ENCODE data around the gene CAPN9.

CAPN9 gene

DNA sequence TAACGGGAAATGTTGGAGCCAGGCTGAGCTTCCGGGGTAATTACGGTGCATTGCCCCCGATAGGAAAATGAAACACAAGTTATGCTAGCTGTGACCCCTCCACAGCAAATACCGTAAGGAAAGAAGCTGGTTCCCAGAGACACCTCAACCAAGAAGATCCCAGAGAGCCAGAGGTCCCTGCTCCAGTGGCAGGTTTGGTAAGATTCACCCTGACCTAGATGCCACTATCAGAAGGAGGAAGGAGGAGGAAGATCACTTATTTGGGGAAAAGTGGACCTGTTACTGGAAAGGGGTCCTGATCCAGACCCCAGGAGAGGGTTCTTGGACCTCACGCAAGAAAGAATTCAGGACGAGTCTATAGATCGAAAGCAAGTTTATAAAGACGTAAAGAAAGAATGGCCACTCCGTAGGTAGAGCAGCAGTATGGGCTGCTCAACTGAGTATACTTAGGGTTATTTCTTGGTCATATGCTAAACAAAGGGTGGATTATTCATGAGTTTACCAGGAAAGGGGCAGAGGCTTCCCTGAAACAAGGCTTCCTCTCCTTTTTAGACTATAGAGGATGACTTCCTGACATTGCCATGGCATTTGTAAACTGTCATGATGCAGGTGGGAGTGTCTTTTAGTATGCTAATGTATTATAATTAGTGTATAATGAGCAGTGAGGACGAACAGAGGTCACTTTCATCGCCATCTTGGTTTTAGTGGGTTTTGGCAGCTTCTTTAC lies 7.5 kb upstream of the CAPN9 start:
- DNase-seq (ENCODE audit: low read depth, low spot score): no peak

DNA sequence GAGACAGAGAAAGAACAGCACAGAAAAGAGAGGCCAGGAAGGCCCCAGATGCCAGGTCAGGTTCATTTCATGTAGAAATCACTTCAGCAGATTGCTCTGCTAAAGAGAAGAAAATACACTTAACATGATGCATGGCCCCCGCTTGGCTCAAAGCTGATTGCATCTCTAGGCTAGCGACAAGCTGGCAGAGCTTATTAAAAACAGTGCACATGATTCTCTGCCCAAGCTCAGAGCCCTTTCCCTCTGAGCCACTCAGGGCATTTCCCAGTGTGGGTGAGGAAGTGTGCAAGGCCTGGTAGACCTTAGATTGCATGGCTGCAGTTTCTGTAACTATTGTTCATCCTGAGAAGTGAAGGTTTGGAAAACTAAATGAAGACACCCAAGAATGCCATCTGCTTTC lies 3.3 kb upstream of the CAPN9 start:
- no peak overlapping the region for H3K4me3 ChIP-seq (ENCODE audit: low read length)
- no peak for DNase-seq (ENCODE audit: low read depth, low spot score)

More for the DNA sequence above, 7.5 kb upstream of the CAPN9 start:
- no peak overlapping the region for H3K4me3 ChIP-seq (ENCODE audit: low read length)

DNA sequence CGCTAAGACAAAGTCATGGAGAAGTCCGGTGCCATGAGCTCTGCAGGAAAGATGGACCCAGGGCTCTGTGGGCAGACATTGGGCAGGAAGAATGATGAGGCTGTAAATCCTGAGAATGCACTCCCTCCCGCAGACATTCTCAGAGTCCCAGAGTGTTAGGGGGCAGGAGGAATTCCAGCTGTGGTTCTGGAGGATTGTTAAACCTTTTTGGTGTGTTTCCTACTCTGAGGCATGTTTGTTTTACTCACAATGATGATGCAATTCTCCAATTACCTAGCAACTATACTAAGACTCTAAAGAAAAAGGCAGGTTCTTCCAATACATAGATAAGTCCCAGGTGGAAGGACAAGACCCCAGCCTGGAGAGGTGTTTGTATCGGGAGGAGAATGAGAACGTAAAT lies 2.8 kb upstream of the CAPN9 start:
- no peak for DNase-seq (ENCODE audit: low read depth, low spot score)
- H3K4me3 ChIP-seq (ENCODE audit: low read length): no peak overlapping the region

DNA sequence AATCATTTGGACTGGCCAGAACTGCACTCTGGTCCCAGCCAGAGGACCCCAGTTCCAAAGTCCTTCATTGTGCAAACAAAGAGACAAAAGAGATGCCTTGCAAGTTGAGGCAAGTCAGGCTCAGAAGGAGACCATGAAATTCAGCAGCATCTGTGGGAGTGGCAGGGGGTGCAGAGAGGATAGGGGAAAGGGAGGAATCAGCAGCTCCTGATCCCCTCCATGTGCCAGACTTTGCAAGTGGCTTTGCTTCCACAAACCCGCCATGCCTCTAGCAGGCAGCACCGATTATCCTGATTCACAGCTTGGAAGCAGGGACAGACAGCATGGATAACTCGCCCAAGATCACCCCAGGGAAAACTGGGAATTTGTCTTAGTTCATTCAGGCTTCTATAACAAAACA lies 2.1 kb upstream of the CAPN9 start:
- no peak for DNase-seq (ENCODE audit: low read depth, low spot score)

DNA sequence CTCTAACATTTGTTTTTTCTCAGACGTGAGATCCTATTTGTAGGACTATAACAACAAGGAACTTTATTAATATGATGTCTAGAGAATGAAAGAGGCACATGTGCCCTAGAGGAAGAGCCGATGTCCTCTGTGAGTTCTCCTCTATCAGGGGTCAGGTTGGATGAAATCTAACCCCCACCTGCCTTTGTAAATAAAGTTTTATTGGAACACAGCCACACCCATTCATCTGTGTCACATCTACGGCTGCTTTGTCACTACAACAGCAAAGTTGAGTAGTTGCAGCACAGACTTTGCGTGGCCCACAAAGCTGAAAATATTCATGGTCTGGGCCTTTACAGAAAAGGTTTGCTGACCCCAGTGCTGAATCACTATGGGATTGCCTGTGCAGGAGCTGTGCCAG lies 571 bp upstream of the CAPN9 start:
- no peak for DNase-seq (ENCODE audit: low read depth, low spot score)
- H3K4me3 ChIP-seq (ENCODE audit: low read length): no peak overlapping the region

More for the DNA sequence above, 2.1 kb upstream of the CAPN9 start:
- H3K4me3 ChIP-seq (ENCODE audit: low read length): no peak overlapping the region

DNA sequence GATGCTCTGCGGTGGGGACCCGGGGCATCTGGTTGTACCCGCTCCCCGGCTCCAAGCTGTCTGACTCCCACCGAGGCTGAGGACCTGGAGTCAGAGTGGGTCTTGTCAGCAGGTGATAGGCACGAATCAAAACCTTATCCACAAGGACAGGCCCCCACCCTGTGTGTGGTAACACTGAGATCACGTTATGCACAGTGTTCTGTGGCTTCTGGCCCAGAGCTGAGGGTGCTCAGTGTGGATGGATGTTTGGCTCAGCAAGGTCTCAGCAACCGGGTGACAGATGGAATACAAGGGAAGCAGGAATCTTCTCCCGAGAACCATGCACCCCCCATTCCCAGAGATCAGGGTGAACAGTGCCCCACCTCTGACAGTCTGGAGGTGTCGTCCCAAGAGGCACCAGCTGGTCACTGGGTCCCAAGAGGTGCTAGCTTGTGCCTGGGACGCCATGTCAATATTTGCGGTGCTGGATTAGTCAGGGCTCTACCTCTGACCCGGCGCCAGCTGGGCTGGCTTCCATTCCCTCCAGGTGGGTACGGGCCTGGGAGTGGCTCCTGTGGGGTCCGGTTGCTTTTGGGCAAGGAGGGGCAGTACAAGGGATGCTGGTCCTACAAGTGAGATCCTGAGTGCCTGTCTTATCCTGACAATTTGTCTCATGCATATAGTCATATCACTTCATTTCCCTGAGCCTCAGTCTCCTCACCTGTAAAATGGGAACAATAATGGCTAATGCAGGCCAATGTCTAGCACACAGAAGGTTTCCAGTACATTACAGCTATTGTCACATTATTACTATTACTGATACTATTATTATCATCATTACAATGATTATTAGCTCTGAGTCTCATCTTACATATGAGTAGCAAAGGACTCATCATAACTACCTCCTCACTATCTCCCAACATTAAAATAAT lies 957 bp downstream of the CAPN9 start:
- no peak overlapping the region for H3K4me3 ChIP-seq (ENCODE audit: low read length)
- DNase-seq (ENCODE audit: low read depth, low spot score): no peak

DNA sequence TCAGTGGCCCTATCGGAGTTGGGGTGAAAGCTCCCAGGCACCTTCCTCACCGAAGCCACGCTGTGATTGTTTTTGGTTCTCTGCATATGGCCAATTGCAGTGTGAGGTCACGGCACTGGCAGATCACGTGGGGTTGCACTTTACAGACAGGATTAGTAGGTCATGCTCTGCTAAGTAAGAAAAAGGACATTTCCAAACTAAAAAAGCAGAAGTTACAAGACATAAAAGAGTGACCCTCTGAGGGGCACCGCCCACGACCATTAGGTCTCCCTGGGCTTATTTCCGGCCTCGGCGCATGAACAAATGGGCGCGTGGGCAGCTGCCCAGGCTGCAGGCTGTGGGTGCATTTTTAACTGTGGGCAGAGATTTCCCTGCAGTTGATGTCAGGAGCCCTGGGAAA lies 2.0 kb downstream of the CAPN9 start:
- no peak overlapping the region for H3K4me3 ChIP-seq (ENCODE audit: low read length)
- DNase-seq (ENCODE audit: low read depth, low spot score): no peak

DNA sequence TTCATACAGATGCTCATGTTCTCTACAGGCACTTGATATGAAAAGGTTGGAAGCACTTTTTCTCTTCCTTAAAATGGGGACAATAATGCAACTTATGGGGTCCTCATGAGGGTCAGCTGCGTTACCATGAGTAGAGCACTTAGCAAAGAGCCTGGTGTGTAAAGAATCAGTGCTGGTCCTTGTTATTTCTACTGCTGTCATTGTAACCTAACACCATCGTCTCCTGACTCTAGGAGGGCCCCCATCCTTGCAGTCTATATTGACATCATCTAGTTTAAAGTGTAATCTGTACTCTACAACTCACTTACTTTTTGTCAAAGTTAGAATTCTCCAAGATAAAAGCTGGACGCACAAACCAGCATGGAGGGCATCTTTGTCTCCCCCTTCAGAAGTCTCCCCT lies 2.4 kb downstream of the CAPN9 start:
- DNase-seq (ENCODE audit: low read depth, low spot score): no peak
- H3K4me3 ChIP-seq (ENCODE audit: low read length): no peak overlapping the region

DNA sequence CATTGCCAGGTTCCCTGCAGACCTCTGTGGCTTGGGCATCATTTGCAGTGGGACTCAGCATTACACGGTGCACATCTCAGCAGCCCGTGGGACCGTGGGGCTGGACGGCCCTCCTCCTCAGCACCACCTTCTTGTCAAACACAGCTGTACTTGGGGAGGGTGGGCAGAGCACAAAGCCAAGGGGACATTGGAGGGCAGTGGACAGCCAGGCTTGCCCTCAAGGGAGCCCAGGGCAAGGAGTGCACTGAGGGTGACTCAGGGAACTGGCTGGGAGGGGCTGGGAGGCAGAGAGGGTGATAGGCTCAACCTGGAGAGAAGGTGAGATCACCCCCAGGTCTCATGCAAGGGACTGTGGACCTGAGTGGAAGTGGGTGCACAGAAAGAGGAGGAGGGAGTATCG lies 3.4 kb downstream of the CAPN9 start:
- H3K4me3 ChIP-seq (ENCODE audit: low read length): no peak overlapping the region
- DNase-seq (ENCODE audit: low read depth, low spot score): no peak

DNA sequence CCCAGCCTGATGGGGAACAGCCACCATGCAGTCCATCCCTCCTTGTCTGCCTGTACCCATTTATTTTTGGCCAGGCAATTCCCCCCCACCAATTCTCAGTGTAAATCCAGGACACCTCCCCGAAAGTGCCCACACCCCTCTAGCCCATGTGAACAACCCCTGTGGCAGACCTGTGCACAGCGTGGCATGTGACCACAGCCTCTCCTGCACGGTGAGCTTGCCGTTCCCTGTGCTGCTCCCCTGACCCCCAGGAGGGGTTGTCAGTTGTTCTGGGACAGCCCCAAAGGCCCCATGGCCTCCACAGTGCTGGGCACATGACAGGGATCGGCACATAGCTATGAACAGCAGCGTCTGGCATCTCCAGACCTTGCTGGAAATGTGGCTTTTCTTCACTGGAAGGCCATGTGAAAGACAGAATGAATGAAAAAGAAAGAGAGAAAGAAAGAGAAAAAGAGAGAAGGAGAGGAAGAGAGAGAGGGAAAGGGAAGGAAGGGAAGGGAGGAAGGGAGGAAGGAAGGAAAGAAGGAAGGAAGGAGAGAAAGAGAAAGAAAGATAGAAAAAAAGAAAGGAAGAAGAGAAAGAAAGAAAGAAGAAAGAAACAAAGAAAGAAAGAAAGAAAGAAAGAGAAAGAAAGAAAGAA lies 3.9 kb downstream of the CAPN9 start:
- no peak overlapping the region for H3K4me3 ChIP-seq (ENCODE audit: low read length)
- no peak for DNase-seq (ENCODE audit: low read depth, low spot score)

DNA sequence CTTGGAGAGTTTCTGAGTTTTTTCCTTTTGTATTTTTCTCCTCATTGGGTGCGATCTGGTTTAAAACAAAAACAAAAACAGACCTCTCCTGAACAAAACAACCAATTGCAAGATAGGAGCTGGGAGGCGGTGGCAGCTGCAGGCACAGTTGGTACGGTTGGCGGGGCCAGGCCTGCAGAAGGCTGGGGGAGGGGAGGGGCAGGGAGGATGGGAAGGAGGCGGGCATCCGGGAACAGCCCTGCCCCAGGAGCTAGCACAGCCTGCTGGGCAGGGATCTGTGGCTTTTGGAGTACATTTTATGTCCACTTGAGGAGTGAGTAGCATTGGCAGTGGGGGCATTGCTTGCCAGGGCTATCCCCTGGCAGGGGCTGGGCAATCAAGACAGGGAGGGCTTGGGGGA lies 5.2 kb downstream of the CAPN9 start:
- H3K4me3 ChIP-seq (ENCODE audit: low read length): no peak overlapping the region
- no peak for DNase-seq (ENCODE audit: low read depth, low spot score)

DNA sequence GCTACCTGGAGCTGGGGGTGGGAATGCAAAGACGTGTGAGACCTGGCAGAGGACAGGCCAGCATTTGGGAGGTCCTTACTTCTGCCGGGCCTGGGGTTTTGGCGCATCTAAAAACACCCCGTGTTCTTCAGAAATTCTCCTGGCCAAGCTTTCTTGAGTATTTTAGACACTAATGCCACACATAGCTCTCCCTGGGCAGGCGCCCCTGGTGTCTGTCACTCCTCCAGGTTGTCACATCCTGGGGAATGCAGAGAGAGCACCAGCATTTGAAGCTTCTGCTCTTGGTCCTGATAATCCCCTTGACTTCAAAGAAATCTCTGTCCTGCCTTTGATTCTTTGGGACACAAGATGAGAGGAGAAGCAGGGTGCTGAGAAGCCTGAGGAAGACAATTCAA lies 6.0 kb downstream of the CAPN9 start:
- no peak for DNase-seq (ENCODE audit: low read depth, low spot score)
- H3K4me3 ChIP-seq (ENCODE audit: low read length): peak overlapping the region; percentile 35

DNA sequence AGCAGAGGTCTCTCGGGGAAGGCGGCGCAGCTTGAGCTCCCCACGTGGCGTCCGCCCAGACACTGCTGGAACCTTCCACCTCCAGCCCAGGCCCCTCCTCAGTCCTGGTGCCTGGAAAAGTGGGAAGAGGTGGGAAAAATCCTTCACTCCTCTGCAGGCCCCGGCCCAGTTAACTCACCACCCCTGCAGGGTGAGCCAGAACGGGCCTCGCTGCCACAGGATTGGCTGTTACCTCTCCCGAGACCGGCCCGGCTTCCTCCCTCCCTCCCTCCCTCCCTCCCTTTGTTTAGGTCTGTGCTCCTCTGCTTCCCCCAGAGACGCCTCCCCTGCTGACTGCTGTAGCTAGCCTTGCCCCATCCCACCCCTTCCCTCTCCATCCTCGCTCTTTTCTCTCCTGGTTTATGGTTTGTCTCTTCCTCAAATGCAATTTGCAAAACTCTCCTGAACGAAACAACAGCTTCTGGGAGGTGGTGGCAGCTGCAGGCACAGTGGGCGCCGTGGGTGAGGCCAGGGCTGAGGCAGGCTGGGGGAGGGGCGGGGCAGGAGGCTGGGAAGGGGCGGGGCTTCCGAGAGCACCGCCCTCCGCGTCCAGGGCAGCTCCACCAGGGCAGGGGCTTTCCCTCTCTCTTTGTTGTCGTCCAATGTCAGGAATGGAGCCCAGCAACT lies 6.5 kb downstream of the CAPN9 start:
- DNase-seq (ENCODE audit: low read depth, low spot score): peak; percentile 39
- H3K4me3 ChIP-seq (ENCODE audit: low read length): peak overlapping the region; percentile 35

DNA sequence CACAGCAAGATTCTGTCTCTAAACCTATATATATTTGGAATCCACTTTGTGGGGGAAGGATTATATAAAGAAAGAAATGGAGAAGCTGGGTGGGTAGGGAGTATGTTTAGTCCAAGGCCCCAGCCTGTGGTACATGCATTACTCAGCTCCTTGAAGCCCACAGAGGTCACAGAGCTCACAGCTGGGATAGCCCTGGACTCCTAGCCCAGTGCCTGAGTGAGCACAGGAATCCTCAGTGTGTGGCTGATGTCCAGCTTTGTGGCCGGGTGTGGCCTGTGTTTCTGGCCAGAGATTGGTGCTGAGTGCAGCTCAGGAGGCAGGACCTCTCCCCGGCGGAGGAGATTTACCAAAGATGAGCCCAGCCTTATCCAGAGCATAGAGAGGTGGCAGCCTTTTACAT lies 7.6 kb downstream of the CAPN9 start:
- no peak overlapping the region for H3K4me3 ChIP-seq (ENCODE audit: low read length)
- no peak for DNase-seq (ENCODE audit: low read depth, low spot score)

DNA sequence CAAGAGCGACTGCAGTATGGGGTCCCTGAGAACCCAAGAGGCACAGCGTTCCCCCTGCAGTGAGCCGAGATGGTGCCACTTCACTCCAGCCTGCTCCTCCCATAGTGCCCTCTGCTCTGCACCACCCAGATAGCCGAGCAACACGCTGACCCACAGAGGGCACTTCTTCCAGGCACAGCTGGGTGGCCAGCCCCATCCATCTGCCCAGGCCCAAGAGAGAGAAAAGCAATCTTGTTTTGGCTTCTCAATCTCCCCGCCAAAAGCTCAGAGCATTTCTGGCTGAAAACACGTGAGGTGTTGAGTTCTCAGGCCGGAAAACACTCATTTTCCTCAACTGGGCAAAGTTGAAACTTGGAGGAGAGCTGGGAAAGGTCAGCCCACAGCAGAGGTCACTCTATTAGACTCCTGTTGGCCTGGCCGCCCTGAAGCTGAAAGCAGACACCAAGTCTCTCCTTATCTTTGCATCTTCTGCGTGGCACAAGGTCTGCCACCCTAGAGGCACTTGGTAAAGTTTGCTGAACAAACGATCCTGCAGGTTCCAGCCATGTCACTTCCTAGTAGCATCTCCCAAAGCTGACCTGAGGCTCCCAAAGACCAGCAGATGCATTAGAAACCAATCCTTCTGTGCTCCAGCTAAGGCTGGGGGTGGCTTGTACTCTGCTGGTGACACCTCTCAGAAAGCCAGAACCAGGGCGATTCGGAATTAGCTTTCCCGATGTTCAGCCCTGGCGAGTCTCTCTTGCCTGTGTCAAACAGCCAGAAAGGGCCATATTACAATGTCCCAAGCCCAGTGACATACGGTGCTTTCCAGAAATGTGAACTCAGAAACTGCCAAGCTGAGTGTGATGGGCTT lies 10.9 kb downstream of the CAPN9 start:
- no peak for DNase-seq (ENCODE audit: low read depth, low spot score)
- H3K4me3 ChIP-seq (ENCODE audit: low read length): no peak overlapping the region

DNA sequence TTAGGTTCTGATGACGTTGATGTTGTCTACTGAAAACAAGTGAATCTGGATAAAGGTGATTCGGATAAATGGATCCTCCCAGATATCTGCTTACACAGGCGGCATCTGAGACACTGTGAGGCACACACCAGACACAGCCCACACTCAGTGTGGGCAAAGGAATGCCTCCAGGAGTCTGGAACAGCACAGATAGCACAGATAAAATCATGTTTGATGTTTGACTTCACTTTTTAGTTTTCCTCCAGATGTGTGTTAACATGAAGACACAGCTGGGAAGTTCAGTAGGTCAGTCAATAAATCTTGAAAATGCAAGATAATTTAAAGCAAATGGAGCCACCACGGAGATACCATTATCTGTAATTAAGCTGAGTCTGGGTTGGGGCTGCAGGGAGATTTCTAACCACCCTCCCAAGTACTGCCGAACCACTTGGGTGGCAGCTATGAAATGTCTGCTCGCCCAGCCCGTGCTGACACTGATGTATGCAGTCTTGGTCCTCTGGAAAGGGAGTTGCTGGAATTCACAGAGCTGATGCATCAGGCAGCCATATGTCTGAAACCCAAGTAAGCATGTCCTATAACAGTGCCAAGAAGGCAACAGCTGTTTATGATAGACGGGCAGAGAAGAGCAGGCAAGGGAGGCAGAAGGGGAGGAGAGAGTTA lies 11.7 kb downstream of the CAPN9 start:
- DNase-seq (ENCODE audit: low read depth, low spot score): no peak
- no peak overlapping the region for H3K4me3 ChIP-seq (ENCODE audit: low read length)

DNA sequence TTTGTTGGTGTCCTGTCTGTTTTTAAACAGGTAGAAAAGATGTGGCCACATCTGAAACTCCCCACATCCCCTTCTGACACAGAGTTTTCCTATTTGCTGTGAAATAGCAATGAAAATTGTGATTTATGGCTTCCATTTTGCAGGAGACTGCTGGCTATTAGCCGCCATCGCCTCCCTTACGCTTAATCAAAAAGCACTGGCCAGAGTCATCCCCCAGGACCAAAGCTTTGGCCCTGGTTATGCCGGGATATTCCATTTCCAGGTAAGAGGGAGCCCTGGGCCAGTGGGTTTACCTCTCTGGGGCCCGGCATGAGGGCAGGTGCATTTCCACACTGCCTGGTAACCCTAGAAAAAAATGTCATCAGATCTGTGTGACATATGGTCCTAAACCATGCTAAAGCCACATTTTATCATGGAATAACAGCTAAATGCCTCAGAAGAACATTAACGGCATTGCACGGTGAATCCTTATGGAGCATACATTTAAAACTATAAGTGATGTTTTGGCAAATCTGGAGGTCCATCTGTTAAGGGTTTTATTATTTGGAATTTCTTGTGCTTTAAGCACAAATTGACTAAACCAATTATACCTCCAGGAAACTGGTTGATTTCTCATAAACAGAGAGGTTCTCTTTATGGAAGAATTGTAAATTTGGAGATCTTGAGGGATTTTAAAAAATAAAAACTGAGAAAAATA lies 12.3 kb downstream of the CAPN9 start:
- no peak for DNase-seq (ENCODE audit: low read depth, low spot score)
- no peak overlapping the region for H3K4me3 ChIP-seq (ENCODE audit: low read length)

DNA sequence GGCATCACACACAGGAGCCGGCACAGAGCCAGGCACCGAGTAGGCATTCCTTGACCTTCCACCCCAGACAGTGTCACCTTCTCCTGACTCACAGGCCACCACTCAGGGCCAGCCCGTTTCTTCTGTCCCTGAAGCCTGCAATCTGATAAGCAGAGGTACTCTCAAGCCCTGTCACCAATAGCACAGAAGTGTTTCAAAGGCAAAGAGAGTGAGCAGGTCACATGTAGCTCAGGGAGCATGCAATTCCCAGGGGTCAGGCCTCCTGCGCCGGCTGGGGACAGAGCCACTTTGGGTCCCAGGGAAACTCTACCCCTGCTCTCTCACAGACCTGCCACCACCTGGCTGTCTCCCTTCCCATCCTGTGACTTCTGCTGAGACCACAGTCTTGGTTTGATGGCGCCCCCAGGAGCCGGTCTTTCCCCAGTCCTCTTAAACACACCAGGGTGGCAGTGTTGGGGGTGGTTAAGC lies 13.2 kb downstream of the CAPN9 start:
- no peak for DNase-seq (ENCODE audit: low read depth, low spot score)

More for the DNA sequence above, 13.2 kb downstream of the CAPN9 start:
- H3K4me3 ChIP-seq (ENCODE audit: low read length): no peak overlapping the region

Data from Jurkat, Clone E6-1 (cell line).